ENCODE data around the gene FKBP5.
"Not testable (repeated sequence)": the region's sequence is repeated elsewhere in the genome, so short reads cannot be mapped to it uniquely, and the experiment has no call there.

FKBP5 gene

DNA sequence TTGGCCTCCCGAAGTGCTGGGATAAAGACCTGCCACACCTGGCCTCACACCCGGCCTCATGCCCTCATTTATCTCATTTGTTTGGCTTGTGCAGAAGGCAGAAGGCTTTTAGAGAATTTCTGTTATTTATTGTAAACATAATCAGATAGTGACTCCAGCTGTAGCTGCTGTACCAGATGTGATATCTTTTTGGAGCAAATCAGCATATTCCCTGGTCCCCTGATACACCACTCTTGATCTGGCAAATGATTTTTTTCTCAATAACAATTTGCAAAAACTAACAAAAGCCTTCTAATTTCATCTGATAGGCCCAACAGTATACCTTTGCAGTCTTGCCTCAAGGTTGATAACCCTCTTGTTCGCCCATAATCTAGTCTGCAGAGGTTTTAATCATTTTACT is 149.5 kb downstream of the FKBP5 start:
- peaks cover 2% of the 10 kb centered on the region for H3K9me3 ChIP-seq (ENCODE audit: low read length)
- no peak overlapping the region for H3K4me3 ChIP-seq (ENCODE audit: low read length)
- H3K4me1 ChIP-seq (ENCODE audit: insufficient read depth, low read length), result peaks cover 8% of the 10 kb centered on the region
- no peaks in the 10 kb centered on the region for H3K27me3 ChIP-seq (ENCODE audit: insufficient read depth, low read length)
- H3K36me3 ChIP-seq (ENCODE audit: insufficient read depth, low read length), result no peaks in the 10 kb centered on the region
- H2AFZ ChIP-seq (ENCODE audit: low read depth, low read length), result no peak overlapping the region

DNA sequence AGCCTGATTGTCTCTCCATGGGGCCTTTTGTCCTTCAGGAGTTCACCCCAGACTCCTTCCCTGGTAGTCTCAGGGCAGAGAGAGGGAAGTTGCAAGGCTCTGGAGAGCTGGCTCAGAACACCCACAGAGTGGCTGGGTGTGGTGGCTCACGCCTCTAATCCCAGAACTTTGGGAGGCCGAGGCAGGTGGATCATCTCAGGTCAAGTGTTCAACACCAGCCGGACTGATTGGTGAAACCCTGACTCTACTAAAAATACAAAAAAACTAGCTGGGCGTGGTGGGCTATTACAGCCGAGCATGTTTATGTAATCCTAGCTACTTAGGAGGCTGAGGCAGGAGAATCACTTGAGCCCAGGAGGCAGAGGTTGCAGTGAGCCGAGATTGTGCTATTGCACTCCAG is 152.9 kb downstream of the FKBP5 start:
- H3K27me3 ChIP-seq (ENCODE audit: insufficient read depth, low read length); H3K4me3 ChIP-seq (ENCODE audit: low read length); H3K9me3 ChIP-seq (ENCODE audit: low read length); H3K36me3 ChIP-seq (ENCODE audit: insufficient read depth, low read length); H2AFZ ChIP-seq (ENCODE audit: low read depth, low read length): not testable (repeated sequence)
- H3K4me1 ChIP-seq (ENCODE audit: insufficient read depth, low read length), result peaks cover 15% of the 10 kb centered on the region

DNA sequence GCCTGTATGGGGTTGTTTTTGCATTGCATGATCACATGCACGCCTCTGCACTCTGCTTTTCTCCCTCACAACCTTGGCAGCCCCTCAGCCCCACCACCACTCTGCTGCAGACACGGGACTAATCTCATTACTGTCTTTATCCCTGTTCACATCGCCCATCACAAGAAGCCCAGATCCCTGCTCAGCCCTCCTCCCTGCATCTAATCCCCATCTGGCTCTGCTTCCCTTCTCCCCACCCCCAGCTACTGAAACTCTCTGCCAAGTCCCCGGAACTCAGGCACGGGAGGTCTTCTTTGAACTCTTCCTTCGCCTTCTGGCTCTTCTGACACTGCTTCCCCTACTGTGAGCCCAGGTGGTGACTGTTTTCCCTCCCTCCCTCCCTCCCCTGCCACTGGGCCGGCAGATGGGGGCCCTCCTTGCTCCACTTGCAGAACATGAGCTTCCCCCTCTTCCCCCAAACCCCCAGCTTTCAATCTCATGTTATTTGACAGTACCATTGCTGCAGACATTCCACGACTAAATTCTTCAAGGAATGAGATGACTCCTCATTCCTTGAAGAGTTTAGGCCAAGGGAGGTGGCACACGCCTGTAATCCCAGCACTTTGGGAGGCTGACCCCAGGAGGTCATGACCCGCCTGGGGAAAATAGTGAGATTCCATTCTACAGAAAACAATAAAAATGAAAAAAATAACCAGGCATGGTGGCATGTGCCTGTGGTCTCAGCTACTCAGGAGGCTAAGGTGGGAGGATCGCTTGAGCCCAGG is 154.1 kb downstream of the FKBP5 start:
- Histone ChIP-seq H3K27me3 (ENCODE audit: insufficient read depth, low read length) (no peaks in the 10 kb centered on the region), H3K4me1 (ENCODE audit: insufficient read depth, low read length) (peaks cover 15% of the 10 kb centered on the region), H3K4me3 (ENCODE audit: low read length) (no peak overlapping the region), H2AFZ (ENCODE audit: low read depth, low read length) (peak overlapping the region; percentile 59), H3K9me3 (ENCODE audit: low read length) (no peaks in the 10 kb centered on the region), H3K36me3 (ENCODE audit: insufficient read depth, low read length) (no peaks in the 10 kb centered on the region)

DNA sequence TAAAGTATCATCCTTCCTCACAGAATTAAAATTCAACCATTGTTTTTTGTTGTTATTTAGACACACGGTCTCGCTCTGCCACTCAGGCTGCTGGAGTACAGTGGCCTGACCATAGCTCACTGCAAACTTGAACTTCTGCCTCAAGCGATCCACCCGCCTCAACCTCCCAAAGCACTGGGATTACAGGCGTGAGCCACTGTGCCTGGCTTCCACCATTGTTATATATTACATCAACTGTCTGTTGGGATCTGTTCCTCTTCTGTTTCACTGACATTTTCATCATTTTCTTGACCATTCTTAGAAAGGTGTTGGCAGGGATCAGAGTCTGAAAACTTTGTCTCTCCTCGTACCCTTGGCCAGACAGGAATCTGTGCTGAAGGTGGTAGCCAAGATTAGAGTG is 154.7 kb downstream of the FKBP5 start:
- Histone ChIP-seq H3K9me3 (ENCODE audit: low read length) (no peaks in the 10 kb centered on the region), H3K4me3 (ENCODE audit: low read length) (no peak overlapping the region), H3K4me1 (ENCODE audit: insufficient read depth, low read length) (peaks cover 15% of the 10 kb centered on the region), H2AFZ (ENCODE audit: low read depth, low read length) (peak overlapping the region; percentile 59), H3K36me3 (ENCODE audit: insufficient read depth, low read length) (no peaks in the 10 kb centered on the region), H3K27me3 (ENCODE audit: insufficient read depth, low read length) (no peaks in the 10 kb centered on the region)

DNA sequence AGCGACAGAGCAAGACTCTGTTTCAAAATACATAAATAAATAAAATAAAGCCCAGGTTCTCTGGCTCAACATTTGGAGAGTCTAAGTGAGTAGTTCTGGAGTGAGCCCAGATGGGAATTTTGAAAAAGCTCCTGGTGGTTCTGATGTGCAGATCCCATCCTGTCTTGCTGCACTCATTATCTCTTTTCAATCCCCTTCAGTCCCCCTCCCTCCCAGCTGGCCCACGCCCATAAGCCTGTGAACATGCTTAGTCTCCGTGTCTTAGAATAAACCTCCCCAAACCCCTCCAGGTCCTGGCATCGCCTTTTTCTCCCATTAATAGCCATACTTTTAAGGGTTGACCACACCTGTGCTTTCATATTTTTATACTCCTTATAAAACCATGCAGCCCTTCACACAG is 156.6 kb downstream of the FKBP5 start:
- Histone ChIP-seq H2AFZ (ENCODE audit: low read depth, low read length) (no peak overlapping the region), H3K9me3 (ENCODE audit: low read length) (no peaks in the 10 kb centered on the region), H3K27me3 (ENCODE audit: insufficient read depth, low read length) (no peaks in the 10 kb centered on the region), H3K4me3 (ENCODE audit: low read length) (no peak overlapping the region), H3K4me1 (ENCODE audit: insufficient read depth, low read length) (peaks cover 15% of the 10 kb centered on the region), H3K36me3 (ENCODE audit: insufficient read depth, low read length) (no peaks in the 10 kb centered on the region)

DNA sequence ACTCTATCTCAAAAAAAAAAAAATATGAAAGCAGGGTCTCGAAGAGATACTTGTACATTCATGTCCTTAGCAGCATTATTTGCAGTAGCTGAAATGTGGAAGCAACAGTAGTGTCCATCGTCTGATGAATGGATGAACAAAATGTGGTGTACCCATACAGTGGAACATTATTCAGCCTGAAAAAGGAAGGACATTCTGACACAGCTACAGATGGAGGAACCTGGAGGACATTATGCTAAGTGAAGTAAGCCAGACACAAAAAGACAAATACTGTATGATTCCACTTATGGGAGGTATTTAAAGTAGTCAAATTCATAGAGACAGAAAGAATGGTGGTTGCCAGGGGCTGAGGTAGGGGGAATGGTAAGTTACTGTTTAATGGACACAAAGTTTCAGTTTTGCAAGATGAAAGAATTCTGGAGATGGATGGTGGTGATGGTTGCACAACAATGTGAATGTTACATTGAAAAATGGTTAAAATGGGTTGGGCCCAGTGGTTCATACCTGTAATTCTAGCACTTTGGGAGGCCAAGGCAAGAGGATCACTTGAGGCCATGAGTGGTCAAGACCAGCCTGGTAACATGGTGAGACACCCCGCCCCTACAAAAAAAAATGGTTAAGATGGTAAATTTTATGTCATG is 164.2 kb downstream of the FKBP5 start:
- H3K9me3 ChIP-seq (ENCODE audit: low read length), result no peaks in the 10 kb centered on the region

More for the DNA sequence above, 164.2 kb downstream of the FKBP5 start:
- Histone ChIP-seq H3K36me3 (ENCODE audit: insufficient read depth, low read length) (no peaks in the 10 kb centered on the region), H2AFZ (ENCODE audit: low read depth, low read length) (no peak overlapping the region), H3K4me3 (ENCODE audit: low read length) (no peak overlapping the region), H3K4me1 (ENCODE audit: insufficient read depth, low read length) (no peaks in the 10 kb centered on the region), H3K27me3 (ENCODE audit: insufficient read depth, low read length) (no peaks in the 10 kb centered on the region)
